CD14-positive monocyte (primary cell): ENCODE measurements around the gene VMP1. TPM values are rescaled to one million over a fixed set of nuclear protein-coding genes. Genes with fewer than 3 reads are reported as not detected.
A peak's percentile ranks its signal among the peaks of the same experiment; 100 is the strongest.

Experiments used
- DNase-seq, 3 donors: peaks; one replicate each; pipeline ENCODE4 v3.0.0-alpha.2; 2011 to 2022
- H2AFZ ChIP-seq: 2 replicates; pipeline ENCODE4 v1.6.0; 2012; ENCODE audit warnings: mild to moderate bottlenecking, low read depth, low read length, inconsistent platforms; ENCODE audit not compliant: insufficient read depth, poor library complexity, severe bottlenecking
- H3K27ac ChIP-seq, 2 donors: 1 replicate in 1 of 2; 2 replicates in 1 of 2; pipeline ENCODE4 v1.5.1; 2012 to 2013; ENCODE audit warnings: low read length in 2 of 2, control low read depth in 1 of 2, inconsistent platforms in 1 of 2, low read depth in 1 of 2, mild to moderate bottlenecking in 1 of 2
- H3K27me3 ChIP-seq, 2 donors: one replicate each; pipeline versions ENCODE4 v1.6.0 to v1.6.1; 2011 to 2013; ENCODE audit warnings: low read length in 2 of 2; ENCODE audit not compliant: control insufficient read depth in 2 of 2, insufficient read depth in 2 of 2
- H3K36me3 ChIP-seq, 2 donors: replicated peaks in 1 of 2; 1 replicate in 1 of 2; 2 replicates in 1 of 2; pipeline versions ENCODE4 v1.5.1 to v1.6.1; 2012 to 2013; ENCODE audit warnings: low read length in 2 of 2, control low read depth in 1 of 2, inconsistent platforms in 1 of 2, mild to moderate bottlenecking in 1 of 2; ENCODE audit not compliant: insufficient read depth in 2 of 2, control insufficient read depth in 1 of 2
- H3K4me1 ChIP-seq, 2 donors: 1 replicate in 1 of 2; 2 replicates in 1 of 2; pipeline versions ENCODE4 v1.5.1 to v1.6.1; 2012 to 2013; ENCODE audit warnings: low read length in 2 of 2, control low read depth in 1 of 2, inconsistent platforms in 1 of 2, mild to moderate bottlenecking in 1 of 2, moderate library complexity in 1 of 2; ENCODE audit not compliant: insufficient read depth in 2 of 2, control insufficient read depth in 1 of 2
- H3K4me2 ChIP-seq: replicated peaks from 2 replicates; pipeline ENCODE3; 2012; ENCODE audit warnings: low read length, moderate library complexity, mild to moderate bottlenecking; ENCODE audit not compliant: poor library complexity, severe bottlenecking; ENCODE audit errors: extremely low read depth
- H3K4me3 ChIP-seq, 3 experiments: fragments of 200-600 bp in 1 of 3; sonication (generic) in 1 of 3; replicated peaks in 1 of 3; 1 replicate in 2 of 3; 2 replicates in 1 of 3; pipeline ENCODE4 v1.5.1; 2011 to 2013; ENCODE audit warnings: low read length in 3 of 3, mild to moderate bottlenecking in 3 of 3, control low read depth in 2 of 3, low read depth in 2 of 3, inconsistent platforms in 1 of 3, moderate library complexity in 1 of 3
- H3K79me2 ChIP-seq: 2 replicates; pipeline ENCODE4 v1.6.0; 2012; ENCODE audit warnings: mild to moderate bottlenecking, control low read depth, inconsistent platforms, low read length, moderate library complexity; ENCODE audit not compliant: insufficient read depth
- H3K9ac ChIP-seq: 2 replicates; pipeline ENCODE4 v1.6.0; 2017; ENCODE audit warnings: low read length, mild to moderate bottlenecking; ENCODE audit not compliant: insufficient read depth, poor library complexity, severe bottlenecking
- H3K9me3 ChIP-seq, 2 donors: replicated peaks in 1 of 2; 1 replicate in 1 of 2; 2 replicates in 1 of 2; pipeline versions ENCODE4 v1.5.1 to v1.6.1; 2012 to 2013; ENCODE audit warnings: low read length in 2 of 2, control low read depth in 1 of 2; ENCODE audit not compliant: control insufficient read depth in 1 of 2, insufficient read depth in 1 of 2
- H4K20me1 ChIP-seq: 2 replicates; pipeline ENCODE4 v1.6.0; 2012; ENCODE audit warnings: mild to moderate bottlenecking, low read length, control low read depth, moderate library complexity; ENCODE audit not compliant: insufficient read depth
- H3K27ac Mint-ChIP-seq, 7 donors: one replicate each; pipeline ENCODE4 v1.8.0; 2020; ENCODE audit warnings: mild to moderate bottlenecking in 7 of 7, mixed read lengths in 7 of 7, moderate library complexity in 6 of 7, inconsistent platforms in 2 of 7
- H3K27me3 Mint-ChIP-seq, 3 donors: one replicate each; pipeline ENCODE4 v1.8.0; 2021 to 2022; ENCODE audit warnings: low read depth in 3 of 3, mild to moderate bottlenecking in 3 of 3, mixed read lengths in 3 of 3, moderate library complexity in 3 of 3, inconsistent platforms in 1 of 3
- H3K36me3 Mint-ChIP-seq, 2 donors: one replicate each; pipeline ENCODE4 v1.8.0; 2020; ENCODE audit warnings: mixed read lengths in 2 of 2, inconsistent platforms in 1 of 2, mild to moderate bottlenecking in 1 of 2
- H3K4me1 Mint-ChIP-seq: one replicate; pipeline ENCODE4 v1.8.0; 2020; ENCODE audit warnings: mild to moderate bottlenecking, mixed read lengths
- H3K4me3 Mint-ChIP-seq, 2 donors: one replicate each; pipeline ENCODE4 v1.8.0; 2020; ENCODE audit warnings: mild to moderate bottlenecking in 2 of 2, mixed read lengths in 2 of 2, moderate library complexity in 1 of 2
- H3K9me3 Mint-ChIP-seq, 7 donors: one replicate each; pipeline ENCODE4 v1.8.0; 2020 to 2022; ENCODE audit warnings: mixed read lengths in 7 of 7, mild to moderate bottlenecking in 6 of 7, moderate library complexity in 6 of 7, inconsistent platforms in 2 of 7
- CTCF ChIP-seq: fragments of 200-600 bp; IDR thresholded peaks from one replicate; pipeline ENCODE4 v1.8.0; 2022; ENCODE audit warnings: antibody characterized with exemption, mild to moderate bottlenecking
- WGBS: methylation state at CpG from one replicate; pipeline ENCODE4 v1.1.5; 2013; ENCODE audit warnings: missing lambda C conversion rate; ENCODE audit not compliant: insufficient coverage; 5-methylcytosine and 5-hydroxymethylcytosine counted together
- intact Hi-C, 2 donors: fragments of 100-400 bp; cut with micrococcal nuclease; formaldehyde crosslinking; loops; one replicate each; pipeline versions ENCODE4 v1.15.0 to v1.15.1; 2023
- polyA plus RNA-seq, 3 donors: library from polyadenylated mRNA; depleted of rRNA in 1 of 3; unstranded in 2 of 3; stranded (reverse) in 1 of 3; fragments of 300-500 nt in 2 of 3; fragments of >200 nt in 1 of 3; fragmentation: Illumina TruSeq in 2 of 3; gene quantifications; 1 replicate in 2 of 3; 2 replicates in 1 of 3; pipeline ENCODE4 v1.2.3, GENCODE V29; 2012 to 2021

VMP1 gene
- polyA plus RNA-seq, 3 donors, result 246 to 511 (median 386) TPM

- Mint-ChIP-seq H3K9me3 (no peaks in the 10 kb centered on the region), H3K27ac (peak overlapping the region; percentile 80 to 94 (median 92)), H3K4me1 (peaks cover 33% of the 10 kb centered on the region), H3K27me3 (peaks cover 0 to 3% (median 0%) of the 10 kb centered on the region in 3 donors), H3K4me3 (no peak overlapping the region), H3K36me3 (peaks cover 38 to 73% of the 10 kb centered on the region in 2 donors)
- DNase-seq, result peak; percentile 39 to 66 (median 57)
- Histone ChIP-seq H3K9me3 (no peaks in the 10 kb centered on the region), H3K4me3 (no peak overlapping the region), H3K4me2 (peak overlapping the region; percentile 42), H3K27me3 (no peaks in the 10 kb centered on the region), H3K36me3 (peaks cover 53 to 78% of the 10 kb centered on the region in 2 donors), H3K27ac (peak overlapping the region in 1 of 2 donors; percentile 84), H2AFZ (no peak overlapping the region), H3K79me2 (peaks cover 14% of the 10 kb centered on the region), H3K4me1 (peaks cover 20 to 27% of the 10 kb centered on the region in 2 donors), H3K9ac (no peak overlapping the region), H4K20me1 (no peaks in the 10 kb centered on the region)
- WGBS, result no CpG with 5 or more reads among the region's 1 CpG
- intact Hi-C loops, result no loop called here
- no peak for TF ChIP-seq CTCF
Observed at GRCh38 chr17:59815965-59816364, 108.5 kb downstream of the VMP1 start.

- no peaks in the 10 kb centered on the region for H3K9me3 ChIP-seq
- Mint-ChIP-seq H3K9me3 (no peaks in the 10 kb centered on the region), H3K36me3 (peaks cover 44 to 72% of the 10 kb centered on the region in 2 donors), H3K27ac (peak overlapping the region in 2 of 7 donors; percentile 46 to 63), H3K4me1 (peaks cover 45% of the 10 kb centered on the region), H3K27me3 (no peaks in the 10 kb centered on the region), H3K4me3 (no peak overlapping the region)
- no peak overlapping the region for H3K27ac ChIP-seq
- H4K20me1 ChIP-seq, result peaks cover 5% of the 10 kb centered on the region
- H3K4me3 ChIP-seq, result no peak overlapping the region
- no peak overlapping the region for H2AFZ ChIP-seq
- intact Hi-C loops, result loop anchor here (5.0 to 10.0 kb wide), 2 partner anchors 33 to 51 kb away; no protein-coding TSS in a partner anchor
- peaks cover 22 to 38% of the 10 kb centered on the region in 2 donors for H3K4me1 ChIP-seq
- no peak overlapping the region for H3K4me2 ChIP-seq
- peaks cover 26 to 54% of the 10 kb centered on the region in 2 donors for H3K36me3 ChIP-seq
- peak in 1 of 3 donors; percentile 68 for DNase-seq
- TF ChIP-seq CTCF, result no peak
- no peak overlapping the region for H3K9ac ChIP-seq
- H3K27me3 ChIP-seq, result no peaks in the 10 kb centered on the region
- H3K79me2 ChIP-seq, result peaks cover 34% of the 10 kb centered on the region
- WGBS, result no CpG with 5 or more reads among the region's 5 CpGs
Observed at GRCh38 chr17:59825533-59826322, 118.3 kb downstream of the VMP1 start.
